ENCODE results near the gene GPC5.

Gene GPC5

DNA sequence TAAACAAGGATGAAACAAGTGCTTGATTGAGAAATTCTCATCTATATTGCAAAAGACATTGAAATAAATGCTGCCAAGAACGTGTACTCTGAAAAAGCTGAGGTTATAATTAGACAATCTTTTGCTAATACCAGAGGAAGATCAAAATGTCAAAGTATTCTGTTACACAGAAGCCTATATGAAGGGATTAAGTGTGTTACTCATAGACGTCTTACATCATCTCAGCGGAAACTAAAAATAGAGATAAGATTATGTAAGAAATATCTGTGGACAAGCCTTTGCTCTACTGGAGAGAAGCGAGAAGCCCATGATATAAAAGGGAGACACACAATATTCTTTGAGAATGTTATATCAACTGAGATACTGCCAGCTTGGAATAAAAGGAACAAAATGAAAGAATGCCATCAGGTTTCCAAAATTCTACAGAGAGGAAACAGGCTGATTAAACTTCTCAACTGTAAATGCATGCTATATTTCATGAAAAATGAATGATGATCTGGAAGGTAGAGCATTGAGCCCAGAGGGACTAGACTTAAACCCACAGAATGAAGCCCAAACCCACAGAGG, 699.0 kb downstream of the GPC5 start:
- TF ChIP-seq, protein P1, sequence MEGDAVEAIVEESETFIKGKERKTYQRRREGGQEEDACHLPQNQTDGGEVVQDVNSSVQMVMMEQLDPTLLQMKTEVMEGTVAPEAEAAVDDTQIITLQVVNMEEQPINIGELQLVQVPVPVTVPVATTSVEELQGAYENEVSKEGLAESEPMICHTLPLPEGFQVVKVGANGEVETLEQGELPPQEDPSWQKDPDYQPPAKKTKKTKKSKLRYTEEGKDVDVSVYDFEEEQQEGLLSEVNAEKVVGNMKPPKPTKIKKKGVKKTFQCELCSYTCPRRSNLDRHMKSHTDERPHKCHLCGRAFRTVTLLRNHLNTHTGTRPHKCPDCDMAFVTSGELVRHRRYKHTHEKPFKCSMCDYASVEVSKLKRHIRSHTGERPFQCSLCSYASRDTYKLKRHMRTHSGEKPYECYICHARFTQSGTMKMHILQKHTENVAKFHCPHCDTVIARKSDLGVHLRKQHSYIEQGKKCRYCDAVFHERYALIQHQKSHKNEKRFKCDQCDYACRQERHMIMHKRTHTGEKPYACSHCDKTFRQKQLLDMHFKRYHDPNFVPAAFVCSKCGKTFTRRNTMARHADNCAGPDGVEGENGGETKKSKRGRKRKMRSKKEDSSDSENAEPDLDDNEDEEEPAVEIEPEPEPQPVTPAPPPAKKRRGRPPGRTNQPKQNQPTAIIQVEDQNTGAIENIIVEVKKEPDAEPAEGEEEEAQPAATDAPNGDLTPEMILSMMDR (IDR thresholded peaks at IDR 0.05; ENCODE audit: insufficient read depth, low read length, poor library complexity, severe bottlenecking): no peak
- no peak for TF ChIP-seq EZH2phosphoT487 (conservative IDR thresholded peaks at IDR 0.05; ENCODE audit: low read length)
- H2AFZ ChIP-seq (ENCODE audit: low read depth, low read length, severe bottlenecking): no peak overlapping the region

DNA sequence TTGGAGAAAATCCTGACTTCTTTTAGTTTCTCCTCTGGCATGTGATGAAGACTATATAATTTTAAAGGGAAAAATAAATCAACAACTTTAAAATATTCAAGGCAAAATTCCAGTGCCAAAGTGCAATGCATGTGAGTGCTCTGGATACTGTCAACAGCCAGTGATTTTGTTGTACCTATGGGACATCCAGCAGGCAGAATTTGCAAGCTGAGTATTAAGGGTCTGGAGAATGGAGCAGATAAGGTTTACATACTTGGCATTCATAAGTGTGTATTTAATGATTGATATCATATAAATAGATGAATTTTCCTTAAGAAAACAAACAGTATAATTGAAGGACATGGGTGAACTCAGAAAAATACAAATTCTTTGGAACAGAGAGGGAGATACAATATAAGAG, 703.4 kb downstream of the GPC5 start:
- Histone ChIP-seq H3K9ac (ENCODE audit: low read length) (no peak overlapping the region), H3K9me3 (ENCODE audit: insufficient read depth, low read length) (no peaks in the 10 kb centered on the region), H3K27me3 (ENCODE audit: low read length) (no peaks in the 10 kb centered on the region), H3K27ac (ENCODE audit: low read depth, low read length) (no peak overlapping the region), H3K79me2 (ENCODE audit: insufficient read depth, low read length) (no peaks in the 10 kb centered on the region), H3K36me3 (ENCODE audit: low read length) (no peaks in the 10 kb centered on the region), H3K4me3 (ENCODE audit: insufficient read depth, low read length, poor library complexity, severe bottlenecking) (no peak overlapping the region), H2AFZ (ENCODE audit: low read depth, low read length, severe bottlenecking) (no peak overlapping the region), H3K4me2 (ENCODE audit: low read depth, low read length, poor library complexity, severe bottlenecking) (no peak overlapping the region), H3K9me2 (replicated peaks; ENCODE audit: insufficient read depth, low read length) (no peaks in the 10 kb centered on the region), H3F3A (ENCODE audit: insufficient read depth) (no peaks in the 10 kb centered on the region), H4K20me1 (ENCODE audit: low read depth, low read length) (no peaks in the 10 kb centered on the region)
- TF ChIP-seq EZH2phosphoT487 (conservative IDR thresholded peaks at IDR 0.05; ENCODE audit: low read length): no peak
- TF ChIP-seq, protein P1 (IDR thresholded peaks at IDR 0.05; ENCODE audit: insufficient read depth, low read length, poor library complexity, severe bottlenecking): no peak

More for the DNA sequence above, 699.0 kb downstream of the GPC5 start:
- Histone ChIP-seq H3K9me2 (replicated peaks; ENCODE audit: insufficient read depth, low read length) (no peaks in the 10 kb centered on the region), H3K9ac (ENCODE audit: low read length) (no peak overlapping the region), H3K79me2 (ENCODE audit: insufficient read depth, low read length) (no peaks in the 10 kb centered on the region), H3K4me3 (ENCODE audit: insufficient read depth, low read length, poor library complexity, severe bottlenecking) (no peak overlapping the region), H3K27me3 (ENCODE audit: low read length) (no peaks in the 10 kb centered on the region), H3K36me3 (ENCODE audit: low read length) (no peaks in the 10 kb centered on the region; the same call in 1 of the 2 replicates), H3K9me3 (ENCODE audit: insufficient read depth, low read length) (no peaks in the 10 kb centered on the region), H3K27ac (ENCODE audit: low read depth, low read length) (no peak overlapping the region), H3F3A (ENCODE audit: insufficient read depth) (no peaks in the 10 kb centered on the region), H4K20me1 (ENCODE audit: low read depth, low read length) (no peaks in the 10 kb centered on the region), H3K4me2 (ENCODE audit: low read depth, low read length, poor library complexity, severe bottlenecking) (no peak overlapping the region)

DNA sequence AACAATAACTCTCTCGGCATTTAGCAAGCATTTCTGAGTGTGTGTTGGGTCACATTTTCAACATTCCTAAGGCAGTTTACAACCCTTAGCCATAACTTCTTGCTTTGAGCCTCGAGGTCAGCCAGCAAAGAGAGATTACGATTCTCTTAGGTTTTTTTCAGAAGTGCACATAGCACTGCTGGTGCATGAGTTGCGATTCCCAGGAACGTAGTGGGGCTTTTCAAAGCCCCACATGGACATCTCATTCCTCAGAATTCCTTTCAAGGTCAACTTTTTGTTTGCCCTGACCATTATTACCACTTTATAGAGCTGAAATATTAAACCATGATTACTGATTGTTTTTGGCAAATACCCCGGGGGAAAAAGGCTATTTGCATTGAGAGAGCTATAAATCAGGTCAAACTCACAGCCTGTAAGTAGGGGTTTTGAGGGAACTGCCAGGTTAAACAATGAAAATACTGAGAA, 705.3 kb downstream of the GPC5 start:
- H3K9me2 ChIP-seq (replicated peaks; ENCODE audit: insufficient read depth, low read length): no peaks in the 10 kb centered on the region
- H3F3A ChIP-seq (ENCODE audit: insufficient read depth): no peaks in the 10 kb centered on the region
- no peak overlapping the region for H3K9ac ChIP-seq (ENCODE audit: low read length)
- H2AFZ ChIP-seq (ENCODE audit: low read depth, low read length, severe bottlenecking): no peak overlapping the region
- no peaks in the 10 kb centered on the region for H4K20me1 ChIP-seq (ENCODE audit: low read depth, low read length)
- TF ChIP-seq EZH2phosphoT487 (conservative IDR thresholded peaks at IDR 0.05; ENCODE audit: low read length): no peak
- TF ChIP-seq, protein P1 (IDR thresholded peaks at IDR 0.05; ENCODE audit: insufficient read depth, low read length, poor library complexity, severe bottlenecking): no peak
- no peak overlapping the region for H3K4me3 ChIP-seq (ENCODE audit: insufficient read depth, low read length, poor library complexity, severe bottlenecking)
- H3K36me3 ChIP-seq (ENCODE audit: low read length): no peaks in the 10 kb centered on the region
- no peaks in the 10 kb centered on the region for H3K9me3 ChIP-seq (ENCODE audit: insufficient read depth, low read length)
- H3K4me2 ChIP-seq (ENCODE audit: low read depth, low read length, poor library complexity, severe bottlenecking): no peak overlapping the region
- H3K27me3 ChIP-seq (ENCODE audit: low read length): no peaks in the 10 kb centered on the region
- H3K27ac ChIP-seq (ENCODE audit: low read depth, low read length): no peak overlapping the region
- H3K79me2 ChIP-seq (ENCODE audit: insufficient read depth, low read length): no peaks in the 10 kb centered on the region

Measured in SU-DHL-6 (cell line).